Measurements from ENCODE around the gene MED13L. TPM values are rescaled to one million over a fixed set of nuclear protein-coding genes. Genes with fewer than 3 reads are reported as not detected.
"Not testable (repeated sequence)": the region's sequence is repeated elsewhere in the genome, so short reads cannot be mapped to it uniquely, and the experiment has no call there.

Gene MED13L
- total and polyA plus RNA-seq, 8 donors = 10.3 to 93.8 (median 53.0) TPM

DNA sequence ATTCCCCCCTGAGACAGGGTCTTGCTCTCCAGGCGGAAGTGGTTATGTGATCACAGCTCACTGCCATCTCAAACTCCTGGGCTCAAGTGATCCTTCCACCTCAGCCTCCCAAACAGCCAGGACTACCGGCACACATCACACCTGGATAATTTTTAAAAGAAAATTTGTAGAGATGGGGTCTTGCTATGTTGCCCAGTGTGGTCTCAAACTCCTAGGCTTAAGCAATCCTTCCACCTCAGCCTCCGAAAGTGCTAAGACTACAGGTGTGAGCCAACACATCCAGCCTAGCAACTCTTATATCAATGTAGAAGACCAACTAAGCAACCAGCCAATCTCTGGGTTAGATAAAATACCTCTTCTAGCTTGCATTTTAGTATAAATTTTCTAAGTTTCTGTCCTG lies 297.2 kb downstream of the MED13L start:
- H3K4me1 ChIP-seq = no peaks in the 10 kb centered on the region
- intact Hi-C loops (cut with DNase I) = no loop called here
- no peaks in the 10 kb centered on the region for H3K27me3 ChIP-seq
- FAIRE-seq = no peak
- TF ChIP-seq, protein P1, sequence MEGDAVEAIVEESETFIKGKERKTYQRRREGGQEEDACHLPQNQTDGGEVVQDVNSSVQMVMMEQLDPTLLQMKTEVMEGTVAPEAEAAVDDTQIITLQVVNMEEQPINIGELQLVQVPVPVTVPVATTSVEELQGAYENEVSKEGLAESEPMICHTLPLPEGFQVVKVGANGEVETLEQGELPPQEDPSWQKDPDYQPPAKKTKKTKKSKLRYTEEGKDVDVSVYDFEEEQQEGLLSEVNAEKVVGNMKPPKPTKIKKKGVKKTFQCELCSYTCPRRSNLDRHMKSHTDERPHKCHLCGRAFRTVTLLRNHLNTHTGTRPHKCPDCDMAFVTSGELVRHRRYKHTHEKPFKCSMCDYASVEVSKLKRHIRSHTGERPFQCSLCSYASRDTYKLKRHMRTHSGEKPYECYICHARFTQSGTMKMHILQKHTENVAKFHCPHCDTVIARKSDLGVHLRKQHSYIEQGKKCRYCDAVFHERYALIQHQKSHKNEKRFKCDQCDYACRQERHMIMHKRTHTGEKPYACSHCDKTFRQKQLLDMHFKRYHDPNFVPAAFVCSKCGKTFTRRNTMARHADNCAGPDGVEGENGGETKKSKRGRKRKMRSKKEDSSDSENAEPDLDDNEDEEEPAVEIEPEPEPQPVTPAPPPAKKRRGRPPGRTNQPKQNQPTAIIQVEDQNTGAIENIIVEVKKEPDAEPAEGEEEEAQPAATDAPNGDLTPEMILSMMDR (IDR thresholded peaks at IDR 0.05) = no peak
- no peak for ATAC-seq
- 94 to 95% methylated on average over 3 of the region's 3 CpGs for WGBS, 2 donors
- no peak overlapping the region for H3K27ac ChIP-seq
- H3K9me3 ChIP-seq = no peaks in the 10 kb centered on the region
- peaks cover 3 to 47% (median 17%) of the 10 kb centered on the region in 3 donors for H3K36me3 ChIP-seq
- H3K4me3 ChIP-seq = no peak overlapping the region
- DNase-seq = no peak

DNA sequence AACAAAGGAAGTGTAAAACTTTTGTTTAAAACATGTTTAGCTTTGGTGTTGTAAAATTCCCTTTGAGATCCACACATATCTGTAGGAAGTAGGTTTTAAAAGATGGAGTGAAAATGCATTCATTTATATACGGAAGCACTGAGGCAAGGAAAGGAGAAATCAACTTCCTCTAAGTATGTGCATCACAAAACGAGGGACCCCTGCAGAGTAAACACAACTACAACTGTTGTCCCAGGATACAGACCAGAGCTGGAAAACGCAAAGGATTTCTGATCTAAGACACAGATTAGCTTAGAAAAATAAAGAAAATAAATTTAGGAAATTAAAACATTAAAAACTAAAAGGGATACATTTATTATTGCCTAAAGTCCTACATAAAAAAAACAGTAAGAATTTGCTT lies 297.6 kb downstream of the MED13L start:
- H3K27me3 ChIP-seq = no peaks in the 10 kb centered on the region
- intact Hi-C loops (cut with DNase I) = no loop called here
- FAIRE-seq (no peak), DNase-seq (no peak), ATAC-seq (no peak)
- no peaks in the 10 kb centered on the region for H3K4me1 ChIP-seq
- no peak overlapping the region for H3K4me3 ChIP-seq
- no peak overlapping the region for H3K27ac ChIP-seq
- H3K9me3 ChIP-seq = no peaks in the 10 kb centered on the region
- H3K36me3 ChIP-seq = peaks cover 3 to 47% (median 17%) of the 10 kb centered on the region in 3 donors
- TF ChIP-seq, protein P1 (IDR thresholded peaks at IDR 0.05) = no peak
- 86 to 87% methylated on average over 3 of the region's 3 CpGs for WGBS, 2 donors

DNA sequence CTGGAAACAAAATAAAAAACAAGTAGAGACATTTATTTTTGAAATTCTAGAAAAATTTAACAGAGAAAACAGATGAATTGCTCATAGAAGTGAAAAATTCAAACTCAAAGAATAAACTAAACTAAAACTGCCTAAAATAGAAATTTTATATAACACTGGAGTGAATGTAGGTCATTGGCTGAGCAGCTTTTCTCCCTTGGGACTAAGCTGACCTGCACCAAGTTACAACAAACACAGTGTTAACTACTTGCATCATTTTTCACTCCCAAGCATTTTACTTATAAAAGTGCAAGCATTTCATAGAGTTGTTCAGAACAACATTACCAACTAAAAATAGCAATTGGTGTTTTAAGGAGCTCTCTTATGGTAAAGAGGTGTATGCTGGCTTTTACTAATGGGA lies 298.1 kb downstream of the MED13L start:
- no peaks in the 10 kb centered on the region for H3K27me3 ChIP-seq
- H3K9me3 ChIP-seq = no peaks in the 10 kb centered on the region
- DNase-seq = no peak
- H3K4me1 ChIP-seq = no peaks in the 10 kb centered on the region
- peaks cover 3 to 46% (median 17%) of the 10 kb centered on the region in 3 donors for H3K36me3 ChIP-seq
- FAIRE-seq = no peak
- intact Hi-C loops (cut with DNase I) = no loop called here
- TF ChIP-seq, protein P1 (IDR thresholded peaks at IDR 0.05) = no peak
- ATAC-seq = no peak
- no peak overlapping the region for H3K4me3 ChIP-seq
- H3K27ac ChIP-seq = no peak overlapping the region

DNA sequence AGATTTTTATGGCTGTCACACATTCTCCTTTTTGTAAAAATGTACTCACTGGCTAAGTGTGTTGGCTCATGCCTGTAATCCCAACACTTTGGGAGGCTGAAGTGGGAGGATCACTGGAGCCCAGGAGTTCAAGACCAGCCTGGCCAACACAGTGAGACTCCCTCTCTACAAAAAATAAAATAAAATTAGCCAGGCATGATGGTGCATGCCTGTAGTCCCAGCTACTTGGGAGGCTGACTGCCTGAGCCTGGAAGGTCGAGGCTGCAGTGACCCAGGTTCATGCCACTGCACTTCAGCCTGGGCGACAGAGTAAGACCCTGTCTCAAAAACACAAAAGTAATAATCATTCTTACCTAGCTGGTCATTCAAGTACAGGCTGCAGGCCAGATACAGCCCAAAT lies 300.7 kb downstream of the MED13L start:
- H3K4me1 ChIP-seq; ATAC-seq; H3K4me3 ChIP-seq; H3K27ac ChIP-seq; H3K9me3 ChIP-seq; DNase-seq; FAIRE-seq; intact Hi-C loops (cut with DNase I); H3K27me3 ChIP-seq: not testable (repeated sequence)
- H3K36me3 ChIP-seq = peaks cover 0 to 24% (median 12%) of the 10 kb centered on the region in 3 donors
- WGBS, 2 donors = 93 to 100% methylated on average over 2 of the region's 2 CpGs

DNA sequence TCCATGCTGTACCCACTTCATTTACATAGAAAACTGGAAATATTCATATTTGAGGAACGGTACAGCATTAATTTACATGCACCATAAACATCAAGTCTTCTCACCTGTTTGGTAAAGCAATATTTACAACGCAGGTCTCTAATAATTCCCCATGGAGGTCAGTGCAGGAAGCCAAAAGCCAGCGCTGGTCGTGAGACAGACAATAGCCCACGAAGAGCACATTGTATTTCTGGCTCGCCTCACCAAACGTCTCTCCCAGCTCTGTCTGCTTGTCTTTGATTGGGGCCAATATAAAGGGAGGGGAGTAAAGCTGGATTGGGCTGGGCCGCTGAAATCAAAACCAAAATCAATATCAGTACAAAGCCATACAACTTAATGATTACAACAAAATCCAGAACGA lies 302.1 kb downstream of the MED13L start:
- ATAC-seq (no peak), FAIRE-seq (no peak), DNase-seq (no peak)
- Histone ChIP-seq H3K27ac (no peak overlapping the region), H3K9me3 (no peaks in the 10 kb centered on the region), H3K4me1 (peaks cover 0 to 7% (median 0%) of the 10 kb centered on the region in 3 donors), H3K4me3 (no peak overlapping the region), H3K27me3 (no peaks in the 10 kb centered on the region), H3K36me3 (peaks cover 0 to 29% (median 9%) of the 10 kb centered on the region in 3 donors)
- 82 to 83% methylated on average over 9 of the region's 9 CpGs for WGBS, 2 donors
- intact Hi-C loops (cut with DNase I) = no loop called here
- TF ChIP-seq, protein P1 (IDR thresholded peaks at IDR 0.05) = no peak

Measured in pancreas (tissue), 10 donors.